Right ventricle myocardium superior (tissue), 1 donor: Measurements from ENCODE around the gene TPRX1. TPM values are rescaled to one million over a fixed set of nuclear protein-coding genes. Genes with fewer than 3 reads are reported as not detected.
"Not testable (repeated sequence)": the region's sequence is repeated elsewhere in the genome, so short reads cannot be mapped to it uniquely, and the experiment has no call there.

ENCODE experiments used
- ATAC-seq: fragments of 200-7000 bp; cut with Tn5 transposase; one replicate; pipeline ENCODE4 v1.9.1; 2020; ENCODE audit warnings: mild to moderate bottlenecking; ENCODE audit not compliant: poor library complexity
- DNase-seq: peaks from one replicate; pipeline ENCODE4 v3.0.0-alpha.2; 2020
- intact Hi-C: fragments of 100-400 bp; cut with DNase I; formaldehyde crosslinking; loops from one replicate; pipeline ENCODE4 v1.11.2; 2022
- total RNA-seq: library from RNA; stranded (reverse); fragmentation: NEBNext Ultra II Directional; extraction: Animal tissue kit (Norgen Biotek cat#: 25700); gene quantifications from one replicate; pipeline ENCODE4 v1.2.1, GENCODE V29; 2021
- donor health status: DM: no; HTN: yes; CAD: no; lungs with severe emphysema.

TPRX1 gene
- total RNA-seq, 1 donor from 2014 or later, result not detected

DNA sequence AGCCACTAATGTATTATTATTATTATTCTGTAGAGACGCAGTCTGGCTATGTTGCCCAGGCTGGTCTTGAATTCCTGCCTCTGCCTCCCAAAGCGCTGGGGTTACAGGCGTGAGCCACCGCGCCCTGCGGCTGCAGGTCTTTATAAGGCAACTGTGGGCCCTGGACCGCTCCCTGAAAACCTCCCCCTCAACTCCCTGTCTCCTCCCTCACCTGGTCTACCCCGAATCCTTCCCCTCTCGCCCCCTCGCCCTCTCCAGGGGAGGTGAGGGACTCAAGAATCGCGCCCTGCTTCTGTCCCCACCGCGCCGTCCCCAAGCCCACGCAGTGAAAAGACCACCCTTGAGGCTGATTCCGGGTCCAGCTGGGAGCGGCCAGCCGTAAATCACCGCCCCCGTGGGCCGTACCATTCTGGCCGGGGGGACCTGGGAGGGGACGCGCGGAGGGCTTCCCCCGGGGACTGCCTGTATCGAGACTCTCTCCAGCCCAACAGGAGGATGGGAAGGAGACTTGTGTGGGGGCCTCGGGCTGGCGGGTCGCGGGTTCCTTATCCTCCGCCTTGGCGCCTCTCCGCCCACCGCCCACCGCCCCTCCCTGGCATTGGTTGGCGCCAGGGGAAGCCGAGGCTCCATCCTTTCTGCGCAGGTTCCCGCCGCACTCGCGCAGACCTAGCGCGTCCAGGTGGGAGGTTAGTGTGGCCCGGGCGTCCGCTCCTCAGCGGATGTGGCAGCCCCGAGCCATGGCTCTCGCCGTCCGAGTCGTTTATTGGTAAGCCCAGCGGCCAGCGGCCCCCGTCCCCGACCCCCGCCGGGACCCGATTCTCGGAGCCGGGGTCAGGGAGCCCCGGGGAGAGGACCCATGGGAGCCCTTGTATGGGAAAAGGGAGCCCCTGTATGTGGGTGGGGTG lies 26.1 kb downstream of the TPRX1 start, which contains the start of gene SELENOW:
Gene SELENOW (plus strand): TSS at position 655 of the 905 bp plus-strand sequence. CDS start 83 bp downstream, at position 738.
- intact Hi-C loops, result no loop called here
- peak; percentile 84 for DNase-seq
- peak; percentile 90 for ATAC-seq

DNA sequence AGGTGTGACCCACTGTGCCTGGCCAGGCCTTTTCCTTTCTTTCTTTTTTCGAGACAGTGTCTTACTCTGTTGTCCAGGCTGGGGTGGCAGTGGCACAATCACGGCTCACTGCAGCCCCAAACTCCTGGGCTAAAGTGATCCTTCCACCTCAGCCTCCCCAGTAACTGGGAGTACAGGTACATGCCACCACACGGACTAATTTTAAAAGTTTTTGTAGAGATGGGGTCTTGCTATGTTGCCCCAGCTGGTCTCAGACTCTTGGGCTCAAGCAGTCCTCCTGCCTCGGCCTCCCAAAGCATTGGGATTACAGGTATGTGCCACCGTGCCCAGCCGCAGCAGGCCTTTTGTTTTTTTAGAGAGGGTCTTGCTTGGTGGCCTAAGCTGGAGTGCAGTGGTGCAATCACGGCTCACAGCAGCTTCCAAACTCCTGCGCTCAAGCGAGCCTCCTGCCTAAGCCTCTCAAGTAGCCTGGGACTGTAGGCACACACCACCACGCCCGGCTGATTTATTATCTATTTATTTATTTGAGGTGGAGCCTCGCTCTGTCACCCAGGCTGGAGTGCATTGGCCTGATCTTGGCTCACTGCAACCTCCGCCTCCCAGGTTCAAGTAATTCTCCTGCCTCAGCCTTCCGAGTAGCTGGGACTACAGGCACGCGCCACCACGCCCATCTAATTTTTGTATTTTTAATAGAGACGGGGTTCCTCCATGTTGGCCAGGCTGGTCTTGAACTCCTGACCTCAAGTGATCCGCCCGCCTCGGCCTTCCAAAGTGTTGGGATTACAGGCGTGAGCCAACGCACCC lies 26.9 kb downstream of the TPRX1 start:
- intact Hi-C loops, DNase-seq, ATAC-seq: not testable (repeated sequence)

DNA sequence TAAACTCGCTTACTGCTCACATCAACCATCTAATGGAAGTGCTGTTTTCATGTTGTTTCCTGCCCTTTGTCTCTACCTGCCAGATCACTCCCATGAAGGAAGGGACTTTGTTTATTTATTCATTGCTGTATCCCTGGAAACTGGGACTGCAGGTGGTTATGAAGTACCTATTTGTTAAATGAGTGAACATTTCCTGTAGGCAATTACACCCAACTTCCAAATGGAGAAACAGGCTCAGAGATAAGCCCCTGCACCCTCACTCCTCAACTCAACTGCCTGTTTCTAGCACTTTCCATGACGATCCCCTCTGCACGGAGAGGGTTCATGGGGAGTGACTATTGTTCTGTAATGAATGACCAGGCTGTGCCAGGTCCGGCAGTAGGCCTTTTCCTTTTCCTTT lies 27.8 kb downstream of the TPRX1 start:
- DNase-seq (no peak), ATAC-seq (no peak)
- intact Hi-C loops, result no loop called here

DNA sequence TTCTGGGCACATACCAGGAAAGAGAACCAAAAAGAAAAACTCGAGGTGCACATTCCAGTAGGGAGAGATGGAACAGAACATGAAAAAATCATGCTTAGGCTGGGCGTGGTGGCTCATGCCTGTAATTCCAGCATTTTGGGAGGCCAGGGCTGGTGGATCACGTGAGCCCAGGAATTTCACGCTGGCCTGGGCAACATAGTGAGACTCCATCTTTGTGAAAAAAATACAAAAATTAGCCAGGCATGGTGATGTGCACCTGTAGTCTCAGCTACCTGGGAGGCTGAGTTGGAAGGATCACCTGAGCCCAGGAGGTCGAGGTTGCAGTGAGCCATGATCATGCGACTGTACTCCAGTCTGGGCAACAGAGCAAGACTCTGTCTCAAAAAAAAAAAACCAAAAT lies 33.1 kb downstream of the TPRX1 start:
- ATAC-seq, DNase-seq, intact Hi-C loops: not testable (repeated sequence)

DNA sequence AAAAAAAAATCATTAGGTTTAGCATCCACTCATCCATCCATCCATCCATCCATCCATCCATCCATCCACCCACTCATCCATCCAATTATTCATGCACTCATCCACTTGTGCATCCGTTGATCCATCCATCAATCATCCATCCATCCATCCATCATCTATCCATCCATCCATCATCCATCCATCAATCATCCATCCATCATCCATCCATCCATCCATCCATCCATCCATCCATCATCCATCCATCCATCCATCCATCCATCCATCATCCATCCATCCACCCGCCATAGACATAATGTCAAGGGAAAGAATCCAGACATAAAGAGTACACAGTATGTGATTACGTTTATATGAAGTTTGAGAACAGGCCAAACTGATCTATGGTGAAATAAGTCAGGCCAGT lies 34.8 kb downstream of the TPRX1 start:
- intact Hi-C loops, result no loop called here
- ATAC-seq, result no peak
- no peak for DNase-seq

DNA sequence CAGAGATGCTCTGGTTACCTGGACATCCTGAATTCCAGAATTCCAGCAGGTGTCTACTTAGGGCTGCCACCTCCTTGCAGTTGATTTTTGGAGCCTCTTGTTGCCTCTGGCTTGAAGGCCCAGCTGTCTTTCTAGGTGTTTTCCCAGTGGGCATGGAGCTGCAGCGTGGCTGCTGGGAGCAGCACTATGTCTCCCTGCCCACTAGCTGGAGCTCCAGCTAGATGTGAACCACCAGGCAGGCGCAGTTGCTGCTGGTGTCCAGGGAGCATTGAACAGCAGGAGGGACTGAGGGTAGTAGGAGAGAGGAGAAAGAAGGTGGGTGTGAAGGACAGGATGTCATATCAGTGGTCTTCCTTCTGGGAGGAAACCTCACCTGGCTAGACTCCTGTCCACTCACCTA lies 35.7 kb downstream of the TPRX1 start:
- DNase-seq, result no peak
- no peak for ATAC-seq
- intact Hi-C loops, result no loop called here

DNA sequence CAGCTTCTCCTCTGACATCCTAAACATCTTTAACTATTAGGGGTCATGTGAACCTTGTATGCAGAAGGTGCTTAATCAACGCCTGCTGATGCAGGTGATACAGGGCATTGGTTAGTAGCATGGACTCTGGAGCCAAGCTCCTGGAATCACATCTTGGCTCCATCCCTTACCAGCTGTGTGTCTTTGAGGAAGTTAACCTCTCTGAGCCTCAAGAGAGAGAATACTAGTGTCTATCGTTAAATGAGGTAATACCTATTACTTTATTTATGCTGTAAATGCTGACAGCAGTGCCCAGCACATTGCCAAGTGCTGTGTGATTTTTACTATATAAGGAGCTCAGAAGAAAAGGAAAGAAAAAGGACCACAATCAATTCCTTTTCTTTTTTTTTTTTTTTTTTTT lies 37.0 kb downstream of the TPRX1 start:
- DNase-seq (no peak), ATAC-seq (no peak)
- intact Hi-C loops, result loop anchor here (2.0 kb wide), 1 partner anchor 21 kb away; no protein-coding TSS in a partner anchor

DNA sequence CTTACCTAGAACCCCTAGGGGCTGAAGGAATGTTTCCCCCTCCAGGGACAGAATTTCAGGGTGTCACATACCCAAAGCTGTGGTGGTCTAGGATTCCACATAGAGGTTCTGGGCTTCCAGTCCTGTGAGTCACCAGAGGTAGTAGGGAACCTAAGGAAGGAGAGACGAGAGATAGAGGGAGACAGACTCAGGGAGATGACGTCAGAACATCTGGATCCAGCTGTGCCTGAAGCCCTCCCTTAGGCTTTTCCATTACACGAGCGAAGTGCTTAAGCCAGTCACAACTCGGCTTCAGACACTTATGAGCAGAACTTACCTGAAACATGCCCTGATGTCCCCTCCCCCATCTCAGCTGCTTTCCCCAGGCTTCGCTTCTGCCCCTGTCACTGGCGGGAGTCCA lies 37.7 kb downstream of the TPRX1 start:
- ATAC-seq (no peak), DNase-seq (no peak)
- intact Hi-C loops, result loop anchor here (2.0 kb wide), 1 partner anchor 22 kb away; no protein-coding TSS in a partner anchor

DNA sequence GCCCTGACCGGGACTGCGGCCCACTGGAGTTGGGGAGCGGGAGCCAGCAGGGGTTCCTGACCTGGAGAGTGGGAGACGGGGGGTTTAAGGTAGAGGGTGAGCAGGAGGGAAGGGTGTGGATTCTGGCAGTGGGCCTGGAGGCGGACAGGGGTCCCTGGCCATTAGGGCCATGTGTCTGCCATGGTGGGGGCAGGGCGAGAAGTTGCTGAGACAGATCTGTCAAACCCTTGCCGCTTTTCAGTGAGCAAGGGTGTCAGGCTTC lies 38.1 kb downstream of the TPRX1 start:
- intact Hi-C loops, result loop anchor here (2.0 kb wide), 1 partner anchor 23 kb away; no protein-coding TSS in a partner anchor
- ATAC-seq, result no peak
- DNase-seq, result no peak

DNA sequence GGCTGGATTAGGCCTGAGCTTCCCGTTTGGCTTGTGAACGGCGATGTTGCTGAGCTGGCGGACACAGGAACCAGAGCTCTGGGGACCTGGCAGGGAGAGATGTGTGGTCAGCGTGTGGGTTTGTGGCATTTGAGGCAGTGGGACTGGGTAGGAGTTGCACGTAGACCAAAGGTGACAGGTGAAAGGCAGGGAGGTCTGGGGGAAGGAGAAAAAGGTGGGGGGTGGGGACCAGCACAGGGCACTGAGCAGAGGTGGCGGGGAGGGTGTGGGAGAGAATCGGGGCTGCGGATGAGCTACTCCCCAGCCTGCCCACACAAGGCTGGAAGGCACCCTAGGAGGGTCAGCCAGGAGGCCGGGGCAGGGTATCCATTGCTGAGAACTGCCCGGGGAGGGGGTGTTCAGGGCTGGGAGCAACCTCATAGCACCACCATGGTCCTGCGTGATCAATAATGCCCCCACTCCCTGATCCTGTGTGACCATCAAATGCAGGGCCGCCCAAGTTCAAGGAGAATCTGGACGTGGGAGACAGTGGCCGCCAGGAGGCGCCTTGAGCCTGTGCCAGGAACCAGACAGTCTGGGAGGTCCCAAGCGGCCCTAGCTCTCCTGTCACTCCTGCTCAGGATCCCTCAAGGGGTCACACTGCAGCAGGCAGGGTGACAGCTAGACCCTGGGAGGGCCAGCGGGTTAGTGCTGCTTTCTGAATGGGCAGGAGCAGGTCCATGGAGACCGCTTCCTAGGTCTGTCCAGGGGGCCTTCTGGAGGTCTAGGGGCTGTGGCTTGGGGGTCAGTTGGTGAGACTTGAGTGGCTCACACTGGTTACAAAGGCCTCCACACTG lies 38.6 kb downstream of the TPRX1 start:
- peak; percentile 83 for DNase-seq
- intact Hi-C loops, result loop anchor here (2.0 kb wide), 1 partner anchor 23 kb away; no protein-coding TSS in a partner anchor
- ATAC-seq, result peak; percentile 85

DNA sequence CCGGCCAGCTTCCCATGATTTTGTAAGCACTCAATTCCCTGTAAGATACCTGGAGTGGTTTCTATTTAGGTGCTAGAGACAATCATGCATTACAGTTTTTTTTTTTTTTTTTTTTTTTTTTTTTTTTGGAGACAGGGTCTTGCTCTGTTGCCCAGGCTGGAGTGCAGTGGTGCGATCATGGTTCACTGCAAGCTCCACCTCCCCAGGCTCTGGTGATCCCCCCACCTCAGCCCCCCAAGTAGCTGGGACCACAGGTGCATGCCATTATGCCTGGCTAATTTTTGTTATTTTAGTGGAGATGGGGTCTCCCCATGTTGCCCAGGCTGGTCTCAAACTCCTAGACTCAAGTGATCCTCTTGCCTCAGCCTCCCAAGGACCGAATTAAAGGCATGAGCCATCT lies 39.6 kb downstream of the TPRX1 start:
- intact Hi-C loops, DNase-seq, ATAC-seq: not testable (repeated sequence)

DNA sequence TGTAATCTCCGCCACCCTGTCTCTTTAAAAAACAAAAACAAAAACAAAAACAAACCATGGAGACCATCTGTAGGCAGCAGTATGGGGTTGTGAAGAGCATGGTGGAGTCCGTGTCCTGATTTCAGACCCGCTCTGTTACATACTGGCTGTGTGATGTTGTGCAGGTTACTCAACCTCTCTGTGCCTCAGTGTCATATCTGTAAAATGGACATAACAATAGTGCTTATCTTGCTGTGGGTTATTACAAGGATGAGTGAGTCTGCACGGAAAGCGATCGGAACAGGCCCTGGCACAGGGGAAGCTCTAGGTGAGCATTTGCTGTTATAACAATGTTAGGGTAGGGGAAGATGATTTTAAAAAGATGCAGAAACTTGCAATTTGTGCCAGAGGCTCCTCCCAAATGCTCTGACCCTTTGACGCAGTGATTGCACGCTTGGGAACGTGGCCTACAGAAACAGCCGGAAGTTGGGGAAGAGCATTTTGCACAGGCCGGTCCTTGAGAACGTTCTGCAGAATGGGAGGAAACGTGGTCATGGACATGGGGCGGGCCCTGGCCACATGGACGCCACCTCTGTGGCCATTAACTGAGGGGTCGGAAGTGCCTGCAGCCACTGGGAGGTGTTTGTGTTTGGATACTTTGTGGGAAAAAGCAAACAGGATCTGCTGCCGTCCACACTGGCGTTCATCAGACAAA lies 41.6 kb downstream of the TPRX1 start:
- ATAC-seq, result no peak
- intact Hi-C loops, result no loop called here

DNA sequence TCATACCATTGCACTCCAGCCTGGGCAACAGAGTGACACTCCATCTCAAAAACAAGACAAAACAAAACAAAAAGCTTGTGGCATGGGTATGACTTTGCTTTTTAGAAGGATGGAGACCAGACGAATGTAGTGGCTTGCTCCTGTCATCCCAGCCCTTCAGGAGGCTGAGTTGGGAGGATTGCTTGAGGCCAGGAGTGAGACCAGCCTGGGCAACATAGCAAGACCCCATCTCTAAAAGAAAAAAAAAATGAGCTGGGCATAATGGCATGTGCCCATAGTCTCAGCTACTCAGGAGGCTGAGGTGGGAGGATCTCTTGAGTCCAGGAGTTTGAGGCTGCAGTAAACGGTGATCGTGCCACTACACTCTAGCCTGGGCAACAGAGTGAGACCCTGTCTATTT lies 42.2 kb downstream of the TPRX1 start:
- intact Hi-C loops, result no loop called here
- ATAC-seq (no peak), DNase-seq (no peak)

More for the DNA sequence above, 41.6 kb downstream of the TPRX1 start:
- peak; percentile 57 for DNase-seq

DNA sequence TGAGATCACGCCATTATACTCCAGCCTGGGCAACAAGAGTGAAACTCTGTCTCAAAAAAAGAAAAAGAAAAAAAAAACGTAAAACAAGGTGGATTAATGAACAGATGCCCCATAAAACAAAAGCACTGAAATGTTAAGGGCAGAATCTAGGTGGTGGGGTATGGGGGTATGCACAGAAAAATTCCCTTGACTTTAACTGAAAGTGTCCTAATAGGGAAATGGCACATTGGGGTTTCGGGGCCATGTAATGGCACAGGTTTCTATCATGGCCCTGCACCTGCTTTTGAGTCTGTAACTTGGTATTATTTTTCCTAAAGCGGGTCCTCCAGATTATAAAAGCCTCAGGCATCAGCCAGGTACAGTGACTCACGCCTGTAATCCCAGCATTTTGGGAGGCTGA lies 42.8 kb downstream of the TPRX1 start:
- intact Hi-C loops, result no loop called here
- ATAC-seq (no peak), DNase-seq (no peak)

DNA sequence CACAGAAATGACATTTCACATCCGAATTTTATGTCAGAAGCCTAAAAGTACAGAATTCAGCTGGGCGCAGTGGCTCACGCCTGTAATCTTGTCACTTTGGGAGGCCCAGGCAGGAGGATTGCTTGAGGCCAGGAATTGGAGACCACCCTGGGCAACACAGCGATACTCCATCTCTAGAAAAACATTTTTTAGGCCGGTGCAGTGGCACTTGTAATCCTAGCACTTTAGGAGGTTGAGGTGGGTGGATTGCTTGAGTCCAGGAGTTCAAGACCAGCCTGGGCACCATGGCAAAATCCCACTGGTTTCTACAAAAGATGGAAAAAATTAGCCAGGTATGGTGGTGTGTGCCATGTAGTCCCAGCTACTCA lies 43.7 kb downstream of the TPRX1 start:
- intact Hi-C loops, result no loop called here
- no peak for DNase-seq

DNA sequence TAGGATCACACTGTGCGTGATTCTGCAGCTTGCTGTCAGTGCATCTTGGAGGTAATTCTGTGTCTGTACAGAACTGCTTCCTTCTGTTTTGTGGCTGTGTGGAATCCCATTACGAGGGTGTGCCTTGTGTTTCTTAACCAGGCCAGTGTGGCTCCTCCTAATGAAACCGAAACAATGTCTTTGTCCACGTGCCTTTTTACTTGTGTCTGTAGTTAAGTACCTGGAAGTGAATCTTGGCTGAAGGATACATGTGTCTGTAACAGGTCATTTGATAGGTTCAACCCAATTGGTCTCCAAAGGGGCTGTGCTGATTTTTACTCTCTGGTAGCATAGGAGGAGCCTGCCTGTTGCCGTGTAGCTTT lies 45.9 kb downstream of the TPRX1 start:
- DNase-seq, result no peak
- intact Hi-C loops, result no loop called here
- ATAC-seq, result no peak

More for the DNA sequence above, 43.7 kb downstream of the TPRX1 start:
- no peak for ATAC-seq

DNA sequence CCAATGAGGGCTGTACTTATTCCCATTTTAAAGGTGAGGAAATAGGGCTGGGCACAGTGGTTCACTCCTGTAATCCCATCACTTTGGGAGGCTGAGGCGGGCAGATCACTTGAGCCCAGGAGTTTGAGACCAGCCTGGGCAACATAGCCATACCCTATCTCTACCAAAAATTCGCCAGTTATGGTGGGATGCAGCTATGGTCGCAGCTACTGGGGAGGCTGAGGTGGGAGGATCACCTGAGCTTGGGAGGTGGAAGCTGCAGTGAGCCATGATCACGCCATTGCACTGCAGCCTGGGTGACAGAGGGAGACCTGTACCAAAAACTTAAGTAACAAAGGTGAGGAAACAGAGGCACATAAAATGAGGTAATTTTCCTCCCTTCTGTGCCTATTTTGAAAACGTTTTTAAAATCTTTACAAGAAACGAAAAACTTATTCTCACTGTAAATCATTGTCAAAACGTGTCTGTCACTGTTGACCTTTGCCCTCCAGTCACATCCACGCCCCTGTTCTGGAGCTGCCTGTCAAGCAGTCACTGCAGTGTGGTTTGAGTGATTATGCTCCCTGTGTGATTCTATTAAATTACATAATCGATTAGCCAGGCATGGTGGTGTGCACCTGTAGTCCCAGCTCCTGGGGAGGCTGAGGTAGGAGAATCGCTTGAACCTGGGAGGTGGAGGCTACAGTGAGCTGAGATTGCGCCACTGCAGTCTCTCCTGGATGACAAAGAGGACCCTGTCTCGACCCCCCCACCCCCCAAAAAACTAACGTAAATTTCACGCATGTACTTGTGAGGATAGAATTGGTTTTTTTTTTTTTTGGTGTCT lies 46.5 kb downstream of the TPRX1 start:
- intact Hi-C loops, result no loop called here
- DNase-seq (no peak), ATAC-seq (no peak)
